Stimulated activated CD8-positive, alpha-beta memory T cell treated with anti-CD3 and anti-CD28 coated beads, Interleukin-15, amount 100 ng/mL, for 4 hours (primary cell): ENCODE measurements around the gene SLCO1C1.

Experiments
- DNase-seq, 2 donors: peaks; one replicate each; pipeline ENCODE4 v3.0.0-alpha.2; 2020; ENCODE audit warnings: low read depth in 2 of 2

SLCO1C1 gene

GRCh38 chr12:20798554-20798953 is 103.4 kb downstream of the SLCO1C1 start:
- DNase-seq = no peak

- no peak for DNase-seq
These were observed 105.0 kb downstream of the SLCO1C1 start for GRCh38 chr12:20800160-20800559.

GRCh38 chr12:20801035-20801434 is 105.9 kb downstream of the SLCO1C1 start:
- DNase-seq = no peak
